IPS-18c (cell line): ENCODE data around the gene SH3RF2.
A peak's percentile ranks its signal among the peaks of the same experiment; 100 is the strongest.

Experiments used
- H3K4me3 ChIP-seq: 2 replicates; pipeline ENCODE4 v1.7.0; 2013; ENCODE audit warnings: low read depth, mild to moderate bottlenecking, low read length, moderate library complexity; ENCODE audit not compliant: insufficient read depth
- H3K9me3 ChIP-seq: one replicate; pipeline ENCODE4 v1.6.1; 2013; ENCODE audit warnings: mild to moderate bottlenecking, low read length, moderate library complexity; ENCODE audit not compliant: control insufficient read depth, insufficient read depth

Gene SH3RF2

GRCh38 chr5:146071171-146071570, 134.8 kb downstream of the SH3RF2 start:
- Histone ChIP-seq H3K4me3 (no peak overlapping the region), H3K9me3 (no peaks in the 10 kb centered on the region)

GRCh38 chr5:146072595-146072994, 136.2 kb downstream of the SH3RF2 start:
- no peak overlapping the region for H3K4me3 ChIP-seq

GRCh38 chr5:146073239-146073900, 137.0 kb downstream of the SH3RF2 start:
- Histone ChIP-seq H3K9me3 (no peaks in the 10 kb centered on the region), H3K4me3 (peak overlapping the region; percentile 10; the same call in 1 of the 2 replicates)

More at GRCh38 chr5:146072595-146072994, 136.2 kb downstream of the SH3RF2 start:
- no peaks in the 10 kb centered on the region for H3K9me3 ChIP-seq

- H3K9me3 ChIP-seq, result no peaks in the 10 kb centered on the region
- no peak overlapping the region for H3K4me3 ChIP-seq
These were observed 139.7 kb downstream of the SH3RF2 start for GRCh38 chr5:146076028-146076427.

- no peaks in the 10 kb centered on the region for H3K9me3 ChIP-seq
- no peak overlapping the region for H3K4me3 ChIP-seq
These were observed 140.1 kb downstream of the SH3RF2 start for GRCh38 chr5:146076455-146076854.

GRCh38 chr5:146078566-146078965, 142.2 kb downstream of the SH3RF2 start:
- no peaks in the 10 kb centered on the region for H3K9me3 ChIP-seq
- no peak overlapping the region for H3K4me3 ChIP-seq

GRCh38 chr5:146079695-146080373, 143.5 kb downstream of the SH3RF2 start:
- Histone ChIP-seq H3K4me3 (no peak overlapping the region), H3K9me3 (no peaks in the 10 kb centered on the region)

- Histone ChIP-seq H3K9me3 (no peaks in the 10 kb centered on the region), H3K4me3 (no peak overlapping the region)
These were observed 145.2 kb downstream of the SH3RF2 start for GRCh38 chr5:146081556-146081955.

GRCh38 chr5:146082798-146083197, 146.4 kb downstream of the SH3RF2 start:
- Histone ChIP-seq H3K9me3 (no peaks in the 10 kb centered on the region), H3K4me3 (no peak overlapping the region)

- no peaks in the 10 kb centered on the region for H3K9me3 ChIP-seq
- H3K4me3 ChIP-seq, result no peak overlapping the region
These were observed 148.0 kb downstream of the SH3RF2 start for GRCh38 chr5:146084376-146084775.

- no peak overlapping the region for H3K4me3 ChIP-seq
- H3K9me3 ChIP-seq, result no peaks in the 10 kb centered on the region
These were observed 151.7 kb downstream of the SH3RF2 start for GRCh38 chr5:146088098-146088497.

- no peaks in the 10 kb centered on the region for H3K9me3 ChIP-seq
- no peak overlapping the region for H3K4me3 ChIP-seq
These were observed 152.9 kb downstream of the SH3RF2 start for GRCh38 chr5:146089287-146089686.

- Histone ChIP-seq H3K9me3 (no peaks in the 10 kb centered on the region), H3K4me3 (no peak overlapping the region)
These were observed 155.5 kb downstream of the SH3RF2 start for GRCh38 chr5:146091881-146092280.

- H3K4me3 ChIP-seq, result no peak overlapping the region
- no peaks in the 10 kb centered on the region for H3K9me3 ChIP-seq
These were observed 161.7 kb downstream of the SH3RF2 start for GRCh38 chr5:146098047-146098446.

- no peaks in the 10 kb centered on the region for H3K9me3 ChIP-seq
- H3K4me3 ChIP-seq, result no peak overlapping the region
These were observed 165.3 kb downstream of the SH3RF2 start for GRCh38 chr5:146101646-146102045.

- H3K9me3 ChIP-seq, result no peaks in the 10 kb centered on the region
- no peak overlapping the region for H3K4me3 ChIP-seq
These were observed 167.2 kb downstream of the SH3RF2 start for GRCh38 chr5:146103594-146103993.

- no peak within 1 kb of the TSS for H3K4me3 ChIP-seq
- H3K9me3 ChIP-seq, result no peaks in the 10 kb centered on the region
These were observed 169.1 kb downstream of the SH3RF2 start, which contains the start of gene PLAC8L1 for GRCh38 chr5:146105477-146105876. Gene PLAC8L1 (minus strand): TSS chr5:146105577. CDS start chr5:146104311, 1,266 bp downstream.

- Histone ChIP-seq H3K9me3 (no peaks in the 10 kb centered on the region), H3K4me3 (no peak overlapping the region)
These were observed 171.5 kb downstream of the SH3RF2 start for GRCh38 chr5:146107901-146108300.
